H1 (cell line): ENCODE results near the gene IL4. TPM values are rescaled to one million over a fixed set of nuclear protein-coding genes. Genes with fewer than 3 reads are reported as not detected.

Experiments
- CTCF ChIA-PET: fragments of 300-600 bp; sonication (Branson Sonifier 250); formaldehyde crosslinking; loops from one replicate; lab custom pipeline; 2021; ENCODE audit not compliant: partially characterized antibody; lab: Charles Lee
- POLR2A ChIA-PET: fragments of 300-600 bp; sonication (Branson Sonifier 250); formaldehyde crosslinking; loops from one replicate; lab custom pipeline; 2021; ENCODE audit warnings: inconsistent platforms; ENCODE audit not compliant: partially characterized antibody; lab: Charles Lee
- DNase-seq, 2 experiments: peaks; one replicate each; pipeline versions ENCODE4 v3.0.0 to v3.0.0-alpha.2; 2010 to 2022; ENCODE audit warnings: low spot score in 2 of 2, low read depth in 1 of 2, mixed read lengths in 1 of 2
- FAIRE-seq: peaks from 2 replicates; lab custom pipeline; 2011; peaks lifted over from hg19 to GRCh38; lab: Jason Lieb, UNC
- H2AFZ ChIP-seq: 2 replicates; pipeline ENCODE4 v1.8.1; 2012; ENCODE audit warnings: low read length, inconsistent platforms
- H2AK5ac ChIP-seq: 2 replicates; pipeline ENCODE4 v1.6.1; 2013; ENCODE audit warnings: low read depth, low read length
- H2BK120ac ChIP-seq: replicated peaks from 2 replicates; pipeline ENCODE3; 2013; ENCODE audit warnings: low read depth, low read length, inconsistent platforms
- H2BK12ac ChIP-seq: 2 replicates; pipeline ENCODE4 v1.6.1; 2013; ENCODE audit warnings: low read depth, low read length
- H2BK15ac ChIP-seq: 2 replicates; pipeline ENCODE4 v1.6.1; 2013; ENCODE audit warnings: low read length
- H2BK20ac ChIP-seq: 2 replicates; pipeline ENCODE4 v1.6.1; 2013; ENCODE audit warnings: low read length
- H2BK5ac ChIP-seq: 2 replicates; pipeline ENCODE4 v1.6.1; 2013; ENCODE audit warnings: low read depth, low read length
- H3K14ac ChIP-seq: 2 replicates; pipeline ENCODE4 v1.6.1; 2013; ENCODE audit warnings: inconsistent platforms; ENCODE audit not compliant: insufficient read length
- H3K18ac ChIP-seq: 2 replicates; pipeline ENCODE4 v1.6.1; 2013; ENCODE audit warnings: low read length; ENCODE audit errors: extremely low read depth
- H3K23ac ChIP-seq: 2 replicates; pipeline ENCODE4 v1.6.1; 2013; ENCODE audit warnings: inconsistent platforms; ENCODE audit not compliant: insufficient read length
- H3K23me2 ChIP-seq: 2 replicates; pipeline ENCODE4 v1.6.1; 2013; ENCODE audit warnings: low read depth, low read length
- H3K27ac ChIP-seq: 2 replicates; pipeline ENCODE4 v1.6.1; 2011; ENCODE audit warnings: low read depth, low read length, inconsistent platforms
- H3K27me3 ChIP-seq, 4 experiments: replicated peaks in 1 of 4; 1 replicate in 1 of 4; 2 replicates in 3 of 4; pipeline versions ENCODE4 v1.6.1 to v1.8.1; 2011 to 2013; ENCODE audit warnings: low read length in 3 of 4, mild to moderate bottlenecking in 3 of 4, inconsistent platforms in 2 of 4, mixed read lengths in 2 of 4, moderate library complexity in 1 of 4; ENCODE audit not compliant: control insufficient read depth in 3 of 4, insufficient read depth in 3 of 4; ENCODE audit errors: extremely low read depth in 1 of 4
- H3K36me3 ChIP-seq, 4 experiments: 2 replicates each; pipeline versions ENCODE4 v1.6.1 to v1.8.1; 2011 to 2013; ENCODE audit warnings: mild to moderate bottlenecking in 4 of 4, low read length in 3 of 4, moderate library complexity in 2 of 4, control low read depth in 1 of 4, inconsistent platforms in 1 of 4; ENCODE audit not compliant: insufficient read depth in 4 of 4, control insufficient read depth in 2 of 4
- H3K4ac ChIP-seq: replicated peaks from 2 replicates; pipeline ENCODE3; 2013; ENCODE audit warnings: low read length, low read depth, mixed read lengths, inconsistent platforms; ENCODE audit not compliant: insufficient read length
- H3K4me1 ChIP-seq, 4 experiments: replicated peaks in 1 of 4; 1 replicate in 1 of 4; 2 replicates in 3 of 4; pipeline versions ENCODE4 v1.6.1 to v1.8.1; 2011 to 2013; ENCODE audit warnings: low read length in 3 of 4, inconsistent platforms in 2 of 4, mixed read lengths in 1 of 4; ENCODE audit not compliant: insufficient read depth in 4 of 4, control insufficient read depth in 3 of 4
- H3K4me2 ChIP-seq, 2 experiments: 2 replicates each; pipeline versions ENCODE4 v1.6.1 to v1.8.1; 2011 to 2013; ENCODE audit warnings: low read depth in 2 of 2, low read length in 2 of 2, control low read depth in 1 of 2, inconsistent platforms in 1 of 2, mild to moderate bottlenecking in 1 of 2; ENCODE audit not compliant: insufficient read depth in 1 of 2
- H3K4me3 ChIP-seq, 4 experiments: fragments of 200-600, 300-600 bp in 1 of 4; sonication (generic), shearing (Covaris generic), sonication (Bioruptor Twin) in 1 of 4; 2 replicates each; pipeline versions ENCODE4 v1.5.1 to v1.8.1; 2011 to 2016; ENCODE audit warnings: low read length in 4 of 4, low read depth in 3 of 4, control low read depth in 2 of 4, inconsistent platforms in 2 of 4, mild to moderate bottlenecking in 2 of 4, mixed read lengths in 1 of 4, moderate library complexity in 1 of 4; ENCODE audit not compliant: insufficient read depth in 2 of 4; ENCODE audit errors: extremely low read depth in 1 of 4
- H3K56ac ChIP-seq: replicated peaks from 2 replicates; pipeline ENCODE3; 2013; ENCODE audit warnings: low read depth, mild to moderate bottlenecking, mixed read lengths, low read length, inconsistent platforms; ENCODE audit not compliant: insufficient read length
- H3K79me1 ChIP-seq: 2 replicates; pipeline ENCODE4 v1.6.1; 2013; ENCODE audit warnings: low read depth, low read length, control low read depth
- H3K79me2 ChIP-seq, 2 experiments: 2 replicates each; pipeline versions ENCODE4 v1.6.1 to v1.8.1; 2012 to 2013; ENCODE audit warnings: low read length in 2 of 2, mild to moderate bottlenecking in 2 of 2, inconsistent platforms in 1 of 2; ENCODE audit not compliant: insufficient read depth in 2 of 2, control insufficient read depth in 1 of 2
- H3K9ac ChIP-seq, 4 experiments: replicated peaks in 1 of 4; 1 replicate in 1 of 4; 2 replicates in 3 of 4; pipeline versions ENCODE4 v1.6.1 to v1.8.1; 2011 to 2013; ENCODE audit warnings: low read depth in 3 of 4, low read length in 3 of 4, control low read depth in 2 of 4, mild to moderate bottlenecking in 2 of 4, moderate library complexity in 2 of 4, inconsistent platforms in 1 of 4; ENCODE audit errors: extremely low read depth in 1 of 4
- H3K9me3 ChIP-seq, 2 experiments: 2 replicates each; pipeline versions ENCODE4 v1.6.1 to v1.8.1; 2012 to 2013; ENCODE audit warnings: mild to moderate bottlenecking in 2 of 2, moderate library complexity in 2 of 2, control low read depth in 1 of 2, inconsistent platforms in 1 of 2, low read depth in 1 of 2, low read length in 1 of 2, mixed read lengths in 1 of 2; ENCODE audit not compliant: insufficient read depth in 2 of 2
- H4K20me1 ChIP-seq, 2 experiments: replicated peaks in 1 of 2; 2 replicates each; pipeline versions ENCODE3 to v1.8.1; 2011 to 2013; ENCODE audit warnings: inconsistent platforms in 2 of 2, low read length in 2 of 2, mild to moderate bottlenecking in 1 of 2; ENCODE audit not compliant: insufficient read depth in 2 of 2, control insufficient read depth in 1 of 2
- H4K5ac ChIP-seq: 2 replicates; pipeline ENCODE4 v1.6.1; 2013; ENCODE audit warnings: low read length, low read depth, mixed read lengths, inconsistent platforms; ENCODE audit not compliant: insufficient read length
- H4K8ac ChIP-seq: 2 replicates; pipeline ENCODE4 v1.8.0; 2013; ENCODE audit warnings: mild to moderate bottlenecking, moderate library complexity, low read length, inconsistent platforms; ENCODE audit not compliant: insufficient read depth; ENCODE audit errors: extremely low read depth
- H4K91ac ChIP-seq: replicated peaks from 2 replicates; pipeline ENCODE3; 2013; ENCODE audit warnings: low read length, mixed read lengths, inconsistent platforms; ENCODE audit not compliant: insufficient read length
- RAD21 ChIP-seq, 2 experiments: IDR thresholded peaks in 1 of 2; conservative IDR thresholded peaks in 1 of 2; 2 replicates each; pipeline ENCODE4 v1.6.1; 2011; ENCODE audit warnings: low read depth in 2 of 2, low read length in 2 of 2, improper control_type of control experiment in 1 of 2, inconsistent platforms in 1 of 2, mild to moderate bottlenecking in 1 of 2, moderate library complexity in 1 of 2
- WGBS, 2 experiments: shearing (Covaris generic) in 1 of 2; methylation state at CpG; one replicate each; pipeline versions ENCODE4 v1.1.6 to v1.1.7; 2013 to 2015; ENCODE audit warnings: low lambda C conversion rate in 2 of 2, mixed read lengths in 2 of 2, inconsistent platforms in 1 of 2, low coverage in 1 of 2, missing lambda C conversion rate in 1 of 2; ENCODE audit not compliant: insufficient replicate concordance in 2 of 2, insufficient coverage in 1 of 2, insufficient read length in 1 of 2; ENCODE audit errors: extremely low coverage in 1 of 2, missing lambda C conversion rate in 1 of 2; 5-methylcytosine and 5-hydroxymethylcytosine counted together
- polyA plus RNA-seq, 7 experiments: library from polyadenylated mRNA; depleted of rRNA in 3 of 7; stranded (reverse) in 5 of 7; unstranded in 2 of 7; fragments of >200 nt in 5 of 7; fragments of 200-250 nt in 2 of 7; gene quantifications; 1 replicate in 5 of 7; 2 replicates in 1 of 7; 4 replicates in 1 of 7; pipeline versions ENCODE4 v1.2.1 to v1.2.3, GENCODE V29; 2011 to 2013; ENCODE audit warnings: missing spikeins in 2 of 7, mixed read lengths in 2 of 7
- total RNA-seq: library from RNA; stranded (reverse); fragmentation: NEBNext Ultra II Directional; extraction: Animal tissue kit (Norgen Biotek cat#: 25700); gene quantifications from 2 replicates; pipeline ENCODE4 v1.2.1, GENCODE V29; 2021
- TF ChIP-seq, protein P1 (sequence below): IDR thresholded peaks from 2 replicates; pipeline ENCODE4 v1.6.1; 2012; ENCODE audit warnings: low read length, inconsistent platforms

The IL4 gene
- total and polyA plus RNA-seq, 2 of the 8 experiments (the other 6 are each of a cell fraction or from before 2014, with no cell fraction given) = not detected

DNA sequence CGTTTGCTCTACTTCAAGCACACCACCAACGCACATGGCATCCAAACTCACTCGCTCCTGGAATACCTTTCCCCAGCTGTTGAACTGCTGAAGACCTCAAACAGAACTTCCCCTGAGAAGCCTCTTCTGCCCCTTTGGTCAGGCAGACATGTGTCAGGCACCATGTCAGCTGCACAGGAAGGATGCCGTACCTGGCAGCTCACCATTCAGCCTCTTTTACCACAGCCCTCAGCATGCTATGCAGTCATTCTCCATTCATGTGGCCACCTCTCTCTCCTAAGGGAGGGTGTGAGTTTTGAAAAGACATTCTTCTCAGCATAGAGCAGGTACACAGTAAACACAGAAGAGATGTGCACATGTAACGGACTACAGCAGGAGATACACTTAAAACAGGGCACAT is 14.2 kb downstream of the IL4 start:
- CTCF ChIA-PET = interaction anchor here (0.6 to 3.1 kb wide), 6 partner anchors 10 to 280 kb away, joined by 3 to 18 read pairs (median 3); no protein-coding TSS in a partner anchor
- Histone ChIP-seq H3K4me3 (no peak overlapping the region), H3K9me3 (no peaks in the 10 kb centered on the region), H4K8ac (no peak overlapping the region), H3K4me1 (no peaks in the 10 kb centered on the region), H3K27me3 (no peaks in the 10 kb centered on the region), H2BK15ac (no peak overlapping the region), H3K79me2 (no peaks in the 10 kb centered on the region), H2BK5ac (no peak overlapping the region), H4K20me1 (no peaks in the 10 kb centered on the region), H2BK12ac (no peak overlapping the region), H3K23ac (no peak overlapping the region), H3K14ac (no peak overlapping the region), H3K79me1 (no peaks in the 10 kb centered on the region), H4K5ac (no peak overlapping the region), H2BK20ac (no peak overlapping the region), H2BK120ac (no peak overlapping the region), H3K9ac (no peak overlapping the region), H4K91ac (no peak overlapping the region), H3K56ac (no peak overlapping the region)
- FAIRE-seq = no peak
- DNase-seq = no peak
- TF ChIP-seq, protein P1, sequence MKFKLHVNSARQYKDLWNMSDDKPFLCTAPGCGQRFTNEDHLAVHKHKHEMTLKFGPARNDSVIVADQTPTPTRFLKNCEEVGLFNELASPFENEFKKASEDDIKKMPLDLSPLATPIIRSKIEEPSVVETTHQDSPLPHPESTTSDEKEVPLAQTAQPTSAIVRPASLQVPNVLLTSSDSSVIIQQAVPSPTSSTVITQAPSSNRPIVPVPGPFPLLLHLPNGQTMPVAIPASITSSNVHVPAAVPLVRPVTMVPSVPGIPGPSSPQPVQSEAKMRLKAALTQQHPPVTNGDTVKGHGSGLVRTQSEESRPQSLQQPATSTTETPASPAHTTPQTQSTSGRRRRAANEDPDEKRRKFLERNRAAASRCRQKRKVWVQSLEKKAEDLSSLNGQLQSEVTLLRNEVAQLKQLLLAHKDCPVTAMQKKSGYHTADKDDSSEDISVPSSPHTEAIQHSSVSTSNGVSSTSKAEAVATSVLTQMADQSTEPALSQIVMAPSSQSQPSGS = no peak
- no peak for TF ChIP-seq RAD21 (IDR thresholded peaks at IDR 0.05 in 1 of 2, conservative IDR thresholded peaks at IDR 0.05 in 1 of 2; ENCODE audit: low read depth in 2 of 2, low read length in 2 of 2)
- TF ChIP-seq, all 59 proteins: peak for 0
- Histone ChIP-seq H3K36me3 (no peaks in the 10 kb centered on the region), H3K4ac (no peak overlapping the region), H3K27ac (no peak overlapping the region), H3K4me2 (no peak overlapping the region), H3K23me2 (no peaks in the 10 kb centered on the region; the same call in 1 of the 2 replicates), H2AK5ac (no peak overlapping the region), H2AFZ (no peak overlapping the region), H3K18ac (no peak overlapping the region)
- POLR2A ChIA-PET = no interaction called here
- 97% methylated on average over 5 of the region's 5 CpGs; no CpG with 5 or more reads in 1 of the 2 experiments for WGBS, 2 experiments
